ENCODE data around the gene MEI1. TPM values are rescaled to one million over a fixed set of nuclear protein-coding genes. Genes with fewer than 3 reads are reported as not detected.

Gene MEI1
- total RNA-seq, 4 donors from 2014 or later = 0.07 to 0.81 (median 0.50) TPM; not detected in 1

- WGBS, 2 donors (ENCODE audit: low coverage in 1 of 2) = 25 to 52% methylated on average over 2 of the region's 4 CpGs
- peak overlapping the region in 3 of 4 donors; percentile 30 to 48 (median 31) for H3K27ac ChIP-seq
- no peaks in the 10 kb centered on the region for H3K36me3 ChIP-seq
- no peak for ATAC-seq
- no peak for TF ChIP-seq EP300 (IDR thresholded peaks at IDR 0.05)
- no peak for TF ChIP-seq POLR2A (IDR thresholded peaks at IDR 0.05)
- no peak for TF ChIP-seq POLR2AphosphoS5 (IDR thresholded peaks at IDR 0.05)
- TF ChIP-seq, protein P1, sequence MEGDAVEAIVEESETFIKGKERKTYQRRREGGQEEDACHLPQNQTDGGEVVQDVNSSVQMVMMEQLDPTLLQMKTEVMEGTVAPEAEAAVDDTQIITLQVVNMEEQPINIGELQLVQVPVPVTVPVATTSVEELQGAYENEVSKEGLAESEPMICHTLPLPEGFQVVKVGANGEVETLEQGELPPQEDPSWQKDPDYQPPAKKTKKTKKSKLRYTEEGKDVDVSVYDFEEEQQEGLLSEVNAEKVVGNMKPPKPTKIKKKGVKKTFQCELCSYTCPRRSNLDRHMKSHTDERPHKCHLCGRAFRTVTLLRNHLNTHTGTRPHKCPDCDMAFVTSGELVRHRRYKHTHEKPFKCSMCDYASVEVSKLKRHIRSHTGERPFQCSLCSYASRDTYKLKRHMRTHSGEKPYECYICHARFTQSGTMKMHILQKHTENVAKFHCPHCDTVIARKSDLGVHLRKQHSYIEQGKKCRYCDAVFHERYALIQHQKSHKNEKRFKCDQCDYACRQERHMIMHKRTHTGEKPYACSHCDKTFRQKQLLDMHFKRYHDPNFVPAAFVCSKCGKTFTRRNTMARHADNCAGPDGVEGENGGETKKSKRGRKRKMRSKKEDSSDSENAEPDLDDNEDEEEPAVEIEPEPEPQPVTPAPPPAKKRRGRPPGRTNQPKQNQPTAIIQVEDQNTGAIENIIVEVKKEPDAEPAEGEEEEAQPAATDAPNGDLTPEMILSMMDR (IDR thresholded peaks at IDR 0.05) = no peak
- peaks cover 0 to 78% (median 18%) of the 10 kb centered on the region in 3 donors for H3K4me1 ChIP-seq
- H3K27me3 ChIP-seq = no peaks in the 10 kb centered on the region
- no peak overlapping the region for H3K4me3 ChIP-seq
- H3K9me3 ChIP-seq = no peaks in the 10 kb centered on the region
Observed at GRCh38 chr22:41845380-41846267, 146.3 kb downstream of the MEI1 start.

DNA sequence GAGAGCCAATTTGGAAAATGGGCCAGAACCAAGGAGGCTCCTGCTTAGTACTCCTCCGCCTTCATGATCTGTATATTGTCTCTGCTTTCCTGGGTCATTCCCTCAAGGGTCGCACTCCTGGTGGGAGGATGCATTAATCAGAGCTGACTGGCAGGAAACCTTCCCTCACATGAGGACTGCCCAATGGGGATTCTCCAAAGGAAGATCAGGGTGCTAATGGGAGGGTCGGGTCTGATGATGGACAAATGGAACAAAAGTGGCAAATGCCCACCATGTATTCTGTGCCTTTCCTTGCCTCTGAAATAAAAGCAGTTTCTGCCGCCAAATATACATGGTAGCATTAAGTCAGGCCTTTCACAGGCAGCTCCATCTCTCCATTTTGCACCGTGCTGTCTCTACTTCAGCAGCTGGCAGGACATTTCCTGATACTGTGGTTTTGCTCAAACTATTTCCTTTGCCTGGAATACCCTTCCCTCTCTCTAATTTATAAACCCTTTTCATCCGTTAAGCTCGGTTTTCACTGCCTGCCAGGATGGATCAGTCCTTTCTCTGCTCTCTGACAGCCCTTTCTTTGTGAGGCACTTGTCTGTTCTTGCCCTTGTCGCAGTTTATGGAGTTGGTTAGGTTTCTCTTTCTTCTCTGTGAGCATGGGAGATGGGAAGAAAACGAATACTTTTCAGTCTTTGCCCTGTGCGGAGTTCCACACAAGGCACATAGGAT, 147.1 kb downstream of the MEI1 start:
- ATAC-seq = no peak
- H3K27me3 ChIP-seq = no peaks in the 10 kb centered on the region
- H3K4me1 ChIP-seq = peaks cover 0 to 70% (median 18%) of the 10 kb centered on the region in 3 donors
- WGBS, 2 donors (ENCODE audit: low coverage in 1 of 2) = 68 to 76% methylated on average over 9 to 10 of the region's 10 CpGs
- peak overlapping the region in 2 of 4 donors; percentile 30 to 48 for H3K27ac ChIP-seq
- peaks cover 0 to 2% of the 10 kb centered on the region in 2 donors for H3K36me3 ChIP-seq
- H3K4me3 ChIP-seq = no peak overlapping the region
- TF ChIP-seq POLR2AphosphoS5 (IDR thresholded peaks at IDR 0.05) = no peak
- no peak for TF ChIP-seq POLR2A (IDR thresholded peaks at IDR 0.05)
- H3K9me3 ChIP-seq = no peaks in the 10 kb centered on the region

GRCh38 chr22:41847300-41847699, 148.0 kb downstream of the MEI1 start:
- TF ChIP-seq, protein P1 (IDR thresholded peaks at IDR 0.05) = no peak
- ATAC-seq = no peak

DNA sequence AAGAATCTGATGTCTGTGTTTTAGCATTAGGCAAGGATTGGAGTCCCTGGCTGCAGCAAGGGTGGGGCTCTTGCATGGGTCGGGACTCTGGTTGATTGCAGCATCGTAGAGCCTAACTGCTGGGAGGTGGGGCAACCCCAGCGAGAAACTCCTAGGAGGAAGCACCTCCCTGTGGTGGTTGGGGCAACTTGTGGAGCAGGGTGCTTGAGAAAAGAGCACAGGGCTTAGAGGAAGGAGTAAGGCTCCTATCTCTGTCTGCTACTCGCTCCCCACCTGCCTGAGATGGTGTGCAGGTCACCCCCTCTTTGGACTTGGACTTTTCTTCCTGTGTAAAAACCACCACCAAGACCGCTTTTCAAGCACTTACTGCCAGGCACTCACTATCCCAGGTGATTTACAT, 149.2 kb downstream of the MEI1 start:
- Histone ChIP-seq H3K4me3 (no peak overlapping the region), H3K4me1 (peaks cover 0 to 52% (median 18%) of the 10 kb centered on the region in 3 donors), H3K9me3 (no peaks in the 10 kb centered on the region), H3K27ac (no peak overlapping the region), H3K27me3 (no peaks in the 10 kb centered on the region), H3K36me3 (peaks cover 0 to 9% of the 10 kb centered on the region in 2 donors)
- peak; percentile 93 for ATAC-seq
- TF ChIP-seq EP300 (IDR thresholded peaks at IDR 0.05) (no peak), POLR2A (IDR thresholded peaks at IDR 0.05) (no peak), POLR2AphosphoS5 (IDR thresholded peaks at IDR 0.05) (no peak)
- TF ChIP-seq, protein P1 (IDR thresholded peaks at IDR 0.05) = no peak
- WGBS, 2 donors (ENCODE audit: low coverage in 1 of 2) = 45 to 51% methylated on average over 5 of the region's 5 CpGs

More at GRCh38 chr22:41847300-41847699, 148.0 kb downstream of the MEI1 start:
- Histone ChIP-seq H3K36me3 (peaks cover 0 to 9% of the 10 kb centered on the region in 2 donors), H3K27ac (no peak overlapping the region), H3K27me3 (no peaks in the 10 kb centered on the region), H3K4me1 (peaks cover 0 to 63% (median 18%) of the 10 kb centered on the region in 3 donors), H3K9me3 (no peaks in the 10 kb centered on the region), H3K4me3 (no peak overlapping the region)
- 61 to 80% methylated on average over 1 to 2 of the region's 2 CpGs for WGBS, 2 donors (ENCODE audit: low coverage in 1 of 2)

Small RNAs within 50 kb of the gene (small RNA-seq; reads per million reads assigned to genes)
- gene HMGN2P10 (0 reads per million in 4 donors), gene RF00019 (0 reads per million in 4 donors), gene RNU6-476P (0 reads per million in 4 donors), gene RNU6ATAC22P (0 reads per million in 4 donors)

Other genes starting within 250 kb of the MEI1 start
- 10 to 100 TPM; 26.7 to 44.5 (median 39.2) TPM for gene PHF5A, start 230.8 kb upstream of the MEI1 start, total RNA-seq
- 100 to 1,000 TPM; 115 to 227 (median 132) TPM for gene ACO2, start 230.4 kb upstream of the MEI1 start, total RNA-seq
- gene POLR3H, start 155.0 kb upstream of the MEI1 start, total RNA-seq = 10 to 100 TPM; 17.7 to 27.0 (median 23.4) TPM
- gene CSDC2, start 138.5 kb upstream of the MEI1 start, total RNA-seq = 10 to 100 TPM in 1 of 4 donors, 1 to 10 TPM in 3; 3.0 to 22.2 (median 5.8) TPM
- gene PMM1, start 109.7 kb upstream of the MEI1 start, total RNA-seq = 10 to 100 TPM; 32.7 to 42.5 (median 37.1) TPM
- 10 to 100 TPM; 18.2 to 77.7 (median 21.4) TPM for gene DESI1, start 78.5 kb upstream of the MEI1 start, total RNA-seq
- 100 to 1,000 TPM; 236 to 277 (median 258) TPM for gene XRCC6, start 78.2 kb upstream of the MEI1 start, total RNA-seq
- 100 to 1,000 TPM in 3 of 4 donors, 10 to 100 TPM in 1; 78.6 to 131 (median 111) TPM for gene SNU13, start 10.6 kb upstream of the MEI1 start, total RNA-seq
- gene CCDC134, start 101.2 kb downstream of the MEI1 start, total RNA-seq = 1 to 10 TPM; 3.8 to 8.9 (median 5.4) TPM
- 100 to 1,000 TPM in 1 of 4 donors, 10 to 100 TPM in 3; 39.7 to 101 (median 58.8) TPM for gene SREBF2, start 133.6 kb downstream of the MEI1 start, total RNA-seq
- gene SHISA8, start 215.6 kb downstream of the MEI1 start, total RNA-seq = not detected
- gene TNFRSF13C, start 227.3 kb downstream of the MEI1 start, total RNA-seq = under 1 TPM in 2 of 4 donors, not detected in 2; 0.12 to 0.16 TPM
- gene CENPM, start 247.6 kb downstream of the MEI1 start, total RNA-seq = 1 to 10 TPM in 2 of 4 donors, not detected in 2; 1.9 to 3.4 TPM